ENCODE data around the gene FGD1.

FGD1 gene

DNA sequence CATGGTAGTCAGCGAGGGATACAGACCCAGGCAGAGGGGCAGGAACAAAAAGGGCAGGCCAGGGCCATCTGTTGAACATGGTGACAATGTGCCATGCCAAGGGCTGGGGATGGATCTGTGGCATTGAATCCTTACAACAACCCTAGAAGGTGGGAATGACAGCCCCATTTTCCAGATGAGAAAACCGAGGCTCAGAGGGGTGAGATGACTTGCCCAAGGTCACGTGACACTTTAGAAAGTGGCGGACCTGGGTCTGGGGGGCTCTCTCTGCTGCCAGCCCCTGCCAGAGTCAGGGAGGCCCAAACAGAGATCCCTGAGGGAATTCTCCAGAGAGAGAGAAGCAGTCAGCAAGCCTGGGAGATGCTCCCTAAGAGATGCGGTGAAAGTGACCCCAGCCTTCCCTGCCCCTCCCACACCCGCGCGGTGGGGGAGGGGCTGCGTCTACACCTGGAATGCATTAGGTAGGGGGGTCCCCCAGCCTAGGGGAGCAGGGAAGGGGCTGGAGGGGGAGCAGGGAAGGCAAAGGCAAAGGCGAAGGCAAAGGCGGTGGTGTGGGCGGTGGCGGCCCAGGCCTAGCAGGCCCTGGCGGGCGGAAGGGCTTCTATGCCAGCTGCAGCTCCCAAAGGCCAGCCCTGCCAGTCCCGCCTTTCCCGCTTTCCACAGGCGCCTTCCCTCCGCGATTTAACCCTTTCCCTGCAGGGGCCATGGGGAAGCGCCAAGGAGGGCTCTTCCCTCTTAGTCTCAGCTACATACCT lies 13.0 kb downstream of the FGD1 start:
- H3K36me3 ChIP-seq (ENCODE audit: insufficient read depth, low read length) = no peaks in the 10 kb centered on the region
- DNase-seq (ENCODE audit: low read depth, low spot score) = no peak
- no peaks in the 10 kb centered on the region for H3K9me3 ChIP-seq (ENCODE audit: low read depth, low read length)
- H3K27ac ChIP-seq = no peak overlapping the region
- H3K9ac ChIP-seq (ENCODE audit: insufficient read length) = no peak overlapping the region
- H3K4me3 ChIP-seq = no peak overlapping the region
- TF ChIP-seq EZH2 (IDR thresholded peaks at IDR 0.05) (no peak), POLR2AphosphoS5 (IDR thresholded peaks at IDR 0.05; ENCODE audit: borderline replicate concordance, low read depth, low read length) (no peak), FOXP2 (optimal IDR thresholded peaks at IDR 0.05; ENCODE audit: control extremely low read depth, extremely low read length, insufficient read depth) (no peak)

DNA sequence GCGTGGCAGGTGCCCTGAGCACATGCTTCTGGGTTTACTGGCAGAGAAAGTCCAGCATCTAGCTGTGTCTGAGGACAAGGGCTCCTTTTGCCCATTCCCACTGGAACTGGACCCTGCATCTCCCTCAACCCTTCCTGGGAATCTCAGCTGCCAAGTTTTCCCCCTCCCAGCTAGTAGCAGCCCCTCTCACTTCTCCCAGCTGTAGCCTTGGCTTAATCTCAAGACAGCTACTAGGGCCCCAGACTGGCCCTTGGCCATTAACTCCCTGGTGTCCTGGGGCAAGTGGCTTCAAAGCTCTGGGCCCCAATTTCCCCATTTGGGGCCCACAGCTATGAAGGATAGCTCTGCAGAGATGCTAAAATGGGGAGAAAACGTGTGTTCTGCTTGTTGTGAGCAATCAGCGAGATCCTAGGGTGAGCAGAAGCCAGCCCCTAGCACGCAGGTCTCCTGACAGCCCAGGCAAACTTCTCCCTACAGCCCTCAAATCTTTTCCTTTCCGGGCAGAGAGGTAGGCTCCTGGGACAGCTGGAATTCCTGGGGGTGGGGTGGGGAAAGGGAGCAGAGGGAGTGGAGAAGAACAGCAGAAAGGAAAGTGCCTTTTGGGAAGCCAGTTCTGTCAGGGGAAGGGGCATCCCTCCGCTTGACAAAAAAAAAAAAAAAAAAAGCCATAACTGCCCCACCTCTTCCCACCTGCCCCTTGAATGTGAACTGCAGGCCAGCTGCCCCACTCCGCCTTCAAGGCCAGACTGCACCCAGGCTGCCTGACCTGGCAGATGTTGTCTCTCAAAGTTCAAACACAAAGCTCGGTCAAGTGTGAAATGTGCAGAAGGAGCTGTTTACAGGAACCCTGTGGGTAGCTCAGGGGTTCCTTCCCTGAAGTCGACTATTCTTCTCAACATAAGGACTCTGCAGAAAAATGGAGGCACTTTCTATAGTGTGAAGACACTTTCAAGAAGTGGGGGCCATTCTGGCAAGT lies 16.6 kb downstream of the FGD1 start:
- peak overlapping the region; percentile 47 for H3K27ac ChIP-seq
- no peaks in the 10 kb centered on the region for H3K9me3 ChIP-seq (ENCODE audit: low read depth, low read length)
- H3K9ac ChIP-seq (ENCODE audit: insufficient read length) = no peak overlapping the region
- H3K4me3 ChIP-seq = no peak overlapping the region
- H3K36me3 ChIP-seq (ENCODE audit: insufficient read depth, low read length) = no peaks in the 10 kb centered on the region
- DNase-seq (ENCODE audit: low read depth, low spot score) = no peak
- TF ChIP-seq FOXP2 (optimal IDR thresholded peaks at IDR 0.05; ENCODE audit: control extremely low read depth, extremely low read length, insufficient read depth) (no peak), EZH2 (IDR thresholded peaks at IDR 0.05) (no peak), POLR2AphosphoS5 (IDR thresholded peaks at IDR 0.05; ENCODE audit: borderline replicate concordance, low read depth, low read length) (no peak)

DNA sequence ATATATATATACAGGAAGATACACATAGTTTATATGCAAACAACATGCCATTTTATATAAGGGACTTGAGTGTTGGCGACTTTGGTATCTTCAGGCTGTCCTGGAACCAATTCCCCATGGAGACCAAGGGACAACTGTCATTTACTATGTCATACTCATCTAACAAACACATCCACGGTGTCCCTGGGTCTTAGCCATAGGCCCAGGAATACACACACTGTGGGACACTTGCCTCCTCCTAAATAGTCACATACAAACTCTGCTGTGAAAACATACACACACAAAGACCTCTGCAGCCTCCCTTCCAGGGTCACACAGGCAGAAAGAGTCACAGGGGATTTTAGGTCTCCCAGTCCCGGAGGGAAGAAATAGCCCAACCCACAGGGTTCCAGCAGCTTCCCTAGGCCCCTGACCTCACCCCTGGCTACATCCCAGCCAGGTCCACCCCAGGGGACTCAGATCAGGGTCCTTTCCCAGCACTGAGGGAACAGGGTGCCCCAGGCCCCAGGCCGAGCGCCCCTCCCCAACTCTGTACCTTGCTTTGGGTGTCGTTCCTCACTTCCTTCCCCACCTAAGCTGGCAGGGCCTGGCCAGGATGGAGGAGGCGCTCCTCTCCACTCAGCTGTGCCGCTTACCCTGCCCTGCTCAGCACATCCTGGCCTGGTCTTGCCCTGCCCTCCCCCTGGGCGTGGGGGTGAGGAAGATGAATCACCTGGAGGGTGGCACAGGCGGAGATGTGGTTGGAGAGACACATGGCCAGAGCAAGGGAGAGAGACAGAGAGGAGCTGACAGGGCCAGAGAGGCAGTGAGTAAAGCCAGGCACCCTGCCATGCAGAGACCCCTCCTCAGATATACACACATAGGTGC lies 21.8 kb downstream of the FGD1 start:
- no peak overlapping the region for H3K27ac ChIP-seq
- H3K4me3 ChIP-seq = no peak overlapping the region
- TF ChIP-seq EZH2 (IDR thresholded peaks at IDR 0.05) (no peak), FOXP2 (optimal IDR thresholded peaks at IDR 0.05; ENCODE audit: control extremely low read depth, extremely low read length, insufficient read depth) (no peak), POLR2AphosphoS5 (IDR thresholded peaks at IDR 0.05; ENCODE audit: borderline replicate concordance, low read depth, low read length) (no peak)
- no peak overlapping the region for H3K9ac ChIP-seq (ENCODE audit: insufficient read length)
- H3K36me3 ChIP-seq (ENCODE audit: insufficient read depth, low read length) = no peaks in the 10 kb centered on the region
- DNase-seq (ENCODE audit: low read depth, low spot score) = no peak
- H3K9me3 ChIP-seq (ENCODE audit: low read depth, low read length) = no peaks in the 10 kb centered on the region

GRCh38 chrX:54470054-54470760 lies 25.8 kb downstream of the FGD1 start:
- no peak overlapping the region for H3K4me3 ChIP-seq
- H3K36me3 ChIP-seq (ENCODE audit: insufficient read depth, low read length) = no peaks in the 10 kb centered on the region; the same call in 1 of the 2 replicates
- DNase-seq (ENCODE audit: low read depth, low spot score) = no peak
- H3K9me3 ChIP-seq (ENCODE audit: low read depth, low read length) = no peaks in the 10 kb centered on the region
- no peak overlapping the region for H3K27ac ChIP-seq
- TF ChIP-seq POLR2AphosphoS5 (IDR thresholded peaks at IDR 0.05; ENCODE audit: borderline replicate concordance, low read depth, low read length) = no peak
- no peak for TF ChIP-seq FOXP2 (optimal IDR thresholded peaks at IDR 0.05; ENCODE audit: control extremely low read depth, extremely low read length, insufficient read depth)
- no peak for TF ChIP-seq EZH2 (IDR thresholded peaks at IDR 0.05)
- no peak overlapping the region for H3K9ac ChIP-seq (ENCODE audit: insufficient read length)

GRCh38 chrX:54452920-54453319 lies 43.1 kb downstream of the FGD1 start:
- Histone ChIP-seq H3K9me3 (ENCODE audit: low read depth, low read length) (no peaks in the 10 kb centered on the region), H3K4me3 (no peak overlapping the region), H3K9ac (ENCODE audit: insufficient read length) (no peak overlapping the region), H3K36me3 (ENCODE audit: insufficient read depth, low read length) (no peaks in the 10 kb centered on the region; the same call in 1 of the 2 replicates), H3K27ac (no peak overlapping the region)
- TF ChIP-seq POLR2AphosphoS5 (IDR thresholded peaks at IDR 0.05; ENCODE audit: borderline replicate concordance, low read depth, low read length) (no peak), FOXP2 (optimal IDR thresholded peaks at IDR 0.05; ENCODE audit: control extremely low read depth, extremely low read length, insufficient read depth) (no peak), EZH2 (IDR thresholded peaks at IDR 0.05) (no peak)
- DNase-seq (ENCODE audit: low read depth, low spot score) = no peak

- DNase-seq (ENCODE audit: low read depth, low spot score) = no peak
- no peak overlapping the region for H3K4me3 ChIP-seq
- TF ChIP-seq EZH2 (IDR thresholded peaks at IDR 0.05) (no peak), FOXP2 (optimal IDR thresholded peaks at IDR 0.05; ENCODE audit: control extremely low read depth, extremely low read length, insufficient read depth) (no peak), POLR2AphosphoS5 (IDR thresholded peaks at IDR 0.05; ENCODE audit: borderline replicate concordance, low read depth, low read length) (no peak)
- H3K9ac ChIP-seq (ENCODE audit: insufficient read length) = no peak overlapping the region
- no peak overlapping the region for H3K27ac ChIP-seq
- H3K9me3 ChIP-seq (ENCODE audit: low read depth, low read length) = no peaks in the 10 kb centered on the region
- peaks cover 2% of the 10 kb centered on the region for H3K36me3 ChIP-seq (ENCODE audit: insufficient read depth, low read length)
Observed at GRCh38 chrX:54449929-54450328, 46.1 kb downstream of the FGD1 start.

DNA sequence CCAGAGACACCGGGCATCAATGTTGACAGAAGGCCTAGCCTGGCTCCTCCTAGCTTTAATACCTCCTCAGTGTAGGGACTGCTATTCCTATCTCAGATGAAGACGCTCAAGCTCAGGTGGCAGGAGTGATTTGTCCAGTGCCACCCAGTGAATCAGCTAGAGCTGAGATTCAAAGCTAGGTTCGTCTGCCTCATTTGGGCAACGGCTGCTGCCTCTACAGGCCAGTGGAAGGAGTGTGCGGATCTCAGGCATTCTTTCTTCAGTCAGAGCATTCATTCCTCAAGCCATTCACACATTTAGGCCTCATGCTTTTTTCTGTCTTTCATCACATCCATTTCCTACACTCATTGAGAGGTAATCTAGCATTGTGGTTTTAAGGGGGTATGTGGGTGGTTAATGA lies 48.6 kb downstream of the FGD1 start:
- Histone ChIP-seq H3K36me3 (ENCODE audit: insufficient read depth, low read length) (peaks cover 6% of the 10 kb centered on the region), H3K4me3 (no peak overlapping the region), H3K27ac (no peak overlapping the region), H3K9ac (ENCODE audit: insufficient read length) (no peak overlapping the region), H3K9me3 (ENCODE audit: low read depth, low read length) (no peaks in the 10 kb centered on the region)
- no peak for DNase-seq (ENCODE audit: low read depth, low spot score)
- no peak for TF ChIP-seq FOXP2 (optimal IDR thresholded peaks at IDR 0.05; ENCODE audit: control extremely low read depth, extremely low read length, insufficient read depth)
- TF ChIP-seq POLR2AphosphoS5 (IDR thresholded peaks at IDR 0.05; ENCODE audit: borderline replicate concordance, low read depth, low read length) = no peak
- no peak for TF ChIP-seq EZH2 (IDR thresholded peaks at IDR 0.05)
